RWPE2 (cell line): Measurements from ENCODE around the gene RECQL.

Source experiments
- ATAC-seq: fragments of 200-7000 bp; cut with Tn5 transposase; 3 replicates; pipeline ENCODE4 v1.9.1; 2021; ENCODE audit warnings: low read depth
- DNase-seq: peaks from one replicate; pipeline ENCODE4 v3.0.0-alpha.2; 2020; ENCODE audit warnings: low spot score
- H3K27ac ChIP-seq: fragments of 450-650 bp; 2 replicates; pipeline ENCODE4 v1.5.1; 2017; ENCODE audit warnings: mild to moderate bottlenecking; ENCODE audit not compliant: poor library complexity, severe bottlenecking
- H3K27me3 ChIP-seq: fragments of 250-450 bp; sonication (Bioruptor Pico); 2 replicates; pipeline ENCODE4 v1.5.1; 2021; ENCODE audit warnings: mild to moderate bottlenecking, moderate library complexity; ENCODE audit not compliant: insufficient read depth, poor library complexity, severe bottlenecking
- H3K36me3 ChIP-seq: fragments of 250-450 bp; sonication (Bioruptor Pico); 2 replicates; pipeline ENCODE4 v1.5.1; 2020; ENCODE audit warnings: low read depth, mild to moderate bottlenecking, moderate library complexity
- H3K4me1 ChIP-seq: fragments of 250-450 bp; sonication (Bioruptor Pico); 2 replicates; pipeline ENCODE4 v1.5.1; 2021; ENCODE audit warnings: mild to moderate bottlenecking, moderate library complexity; ENCODE audit not compliant: insufficient read depth, poor library complexity, severe bottlenecking
- H3K4me3 ChIP-seq: fragments of 250-450 bp; sonication (Bioruptor Pico); 2 replicates; pipeline ENCODE4 v1.5.1; 2021; ENCODE audit warnings: mild to moderate bottlenecking, moderate library complexity; ENCODE audit not compliant: severe bottlenecking
- H3K9me3 ChIP-seq: fragments of 250-450 bp; sonication (Bioruptor Pico); 2 replicates; pipeline ENCODE4 v1.5.1; 2021; ENCODE audit warnings: mild to moderate bottlenecking, moderate library complexity; ENCODE audit not compliant: severe bottlenecking
- TF ChIP-seq, protein P1 (sequence below): fragments of 450-650 bp; IDR thresholded peaks from one replicate; pipeline ENCODE4 v1.5.1; 2017; ENCODE audit warnings: mild to moderate bottlenecking, moderate library complexity; ENCODE audit not compliant: poor library complexity, severe bottlenecking

The RECQL gene

DNA sequence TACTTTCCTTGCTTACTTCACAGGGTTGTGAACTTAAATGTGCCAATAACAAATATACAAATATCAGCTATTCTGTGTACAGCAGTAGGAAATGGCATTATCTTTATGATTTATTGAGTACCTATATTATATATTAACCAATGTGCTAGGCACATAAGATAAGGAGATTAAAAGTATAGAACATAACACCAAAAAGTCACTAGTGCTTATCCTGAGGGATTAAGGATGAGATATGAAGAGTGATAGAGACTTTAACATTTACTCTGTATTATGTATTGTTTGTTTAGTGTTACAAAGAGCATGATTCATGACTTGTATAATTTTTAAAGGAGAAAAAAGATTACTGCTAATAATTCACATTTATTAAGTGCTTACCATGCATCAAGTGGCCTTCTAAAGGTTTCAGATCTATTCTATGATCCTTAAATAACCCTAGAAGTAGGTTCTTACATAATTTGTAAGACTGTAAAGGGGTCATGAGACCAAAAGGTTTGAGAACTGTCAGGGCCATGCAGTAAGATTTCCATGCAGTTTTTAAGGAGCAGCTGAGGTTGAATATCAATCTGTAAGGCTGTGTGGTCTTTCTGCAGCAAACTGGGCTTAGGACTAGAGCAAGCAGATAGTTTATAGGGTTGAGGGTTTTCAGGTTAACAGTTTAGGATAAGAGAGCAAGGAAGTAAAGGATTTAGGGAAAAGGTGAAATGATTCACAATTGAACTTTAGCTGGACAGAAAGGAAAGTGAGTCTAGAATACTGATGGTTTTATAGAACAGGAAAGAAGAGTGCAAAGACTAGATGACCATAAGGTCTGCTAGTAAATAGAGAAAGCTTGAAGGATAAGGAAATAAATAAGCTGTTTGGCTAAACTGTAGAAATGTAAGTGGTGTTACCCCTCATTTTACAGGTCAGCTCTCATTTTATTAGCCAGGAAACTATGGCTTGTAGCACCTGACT, 57.0 kb downstream of the RECQL start:
- ATAC-seq, result no peak
- H3K27ac ChIP-seq, result no peak overlapping the region
- peaks cover 6% of the 10 kb centered on the region for H3K36me3 ChIP-seq
- no peak overlapping the region for H3K4me3 ChIP-seq
- no peak for DNase-seq
- no peaks in the 10 kb centered on the region for H3K27me3 ChIP-seq
- TF ChIP-seq, protein P1, sequence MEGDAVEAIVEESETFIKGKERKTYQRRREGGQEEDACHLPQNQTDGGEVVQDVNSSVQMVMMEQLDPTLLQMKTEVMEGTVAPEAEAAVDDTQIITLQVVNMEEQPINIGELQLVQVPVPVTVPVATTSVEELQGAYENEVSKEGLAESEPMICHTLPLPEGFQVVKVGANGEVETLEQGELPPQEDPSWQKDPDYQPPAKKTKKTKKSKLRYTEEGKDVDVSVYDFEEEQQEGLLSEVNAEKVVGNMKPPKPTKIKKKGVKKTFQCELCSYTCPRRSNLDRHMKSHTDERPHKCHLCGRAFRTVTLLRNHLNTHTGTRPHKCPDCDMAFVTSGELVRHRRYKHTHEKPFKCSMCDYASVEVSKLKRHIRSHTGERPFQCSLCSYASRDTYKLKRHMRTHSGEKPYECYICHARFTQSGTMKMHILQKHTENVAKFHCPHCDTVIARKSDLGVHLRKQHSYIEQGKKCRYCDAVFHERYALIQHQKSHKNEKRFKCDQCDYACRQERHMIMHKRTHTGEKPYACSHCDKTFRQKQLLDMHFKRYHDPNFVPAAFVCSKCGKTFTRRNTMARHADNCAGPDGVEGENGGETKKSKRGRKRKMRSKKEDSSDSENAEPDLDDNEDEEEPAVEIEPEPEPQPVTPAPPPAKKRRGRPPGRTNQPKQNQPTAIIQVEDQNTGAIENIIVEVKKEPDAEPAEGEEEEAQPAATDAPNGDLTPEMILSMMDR, result no peak
- H3K9me3 ChIP-seq, result no peaks in the 10 kb centered on the region
- no peaks in the 10 kb centered on the region for H3K4me1 ChIP-seq

DNA sequence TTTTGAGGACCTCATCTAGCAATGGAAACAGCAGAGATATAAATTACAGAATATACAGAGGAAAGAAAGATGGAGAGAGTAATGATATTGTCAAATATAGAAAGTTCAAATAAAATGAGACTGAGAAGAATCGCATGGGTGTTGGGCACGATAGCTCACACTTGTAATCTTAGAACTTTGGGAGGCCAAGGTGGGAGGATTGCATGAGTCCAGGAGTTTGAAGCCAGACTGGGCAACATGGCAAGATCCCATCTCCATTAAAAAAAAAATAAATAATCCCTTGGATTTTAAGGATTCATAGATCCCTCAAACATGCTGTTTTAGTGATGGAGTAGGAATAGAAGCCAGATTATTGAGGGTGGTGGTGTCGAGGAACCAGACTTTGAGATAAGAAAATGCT, 62.1 kb downstream of the RECQL start:
- Histone ChIP-seq H3K9me3 (no peaks in the 10 kb centered on the region), H3K4me1 (no peaks in the 10 kb centered on the region), H3K27me3 (no peaks in the 10 kb centered on the region), H3K4me3 (no peak overlapping the region), H3K36me3 (peaks cover 6% of the 10 kb centered on the region), H3K27ac (no peak overlapping the region)
- TF ChIP-seq, protein P1, result no peak
- DNase-seq (no peak), ATAC-seq (no peak)

DNA sequence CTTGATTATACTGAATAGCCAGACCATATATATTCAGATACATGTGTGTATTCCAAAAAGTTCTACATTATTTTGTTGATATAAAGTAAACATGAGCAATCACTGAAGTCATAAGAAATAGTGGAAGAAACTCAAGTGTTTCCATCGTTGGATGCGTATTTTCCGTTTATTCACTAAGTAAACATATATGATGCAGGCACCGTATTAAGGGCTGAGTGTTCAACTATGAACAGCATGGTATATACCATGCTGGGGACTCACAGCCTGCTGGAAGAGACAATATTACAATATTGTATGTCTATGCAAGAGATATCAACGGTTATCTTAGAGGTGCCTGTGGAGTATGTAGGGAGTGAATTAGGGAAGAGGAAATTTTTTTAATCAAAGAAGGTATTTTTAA, 62.8 kb downstream of the RECQL start:
- ATAC-seq, result no peak
- TF ChIP-seq, protein P1, result no peak
- no peak for DNase-seq
- Histone ChIP-seq H3K27ac (no peak overlapping the region), H3K36me3 (peaks cover 6% of the 10 kb centered on the region), H3K4me1 (no peaks in the 10 kb centered on the region), H3K4me3 (peak overlapping the region; percentile 58), H3K27me3 (no peaks in the 10 kb centered on the region), H3K9me3 (no peaks in the 10 kb centered on the region)

DNA sequence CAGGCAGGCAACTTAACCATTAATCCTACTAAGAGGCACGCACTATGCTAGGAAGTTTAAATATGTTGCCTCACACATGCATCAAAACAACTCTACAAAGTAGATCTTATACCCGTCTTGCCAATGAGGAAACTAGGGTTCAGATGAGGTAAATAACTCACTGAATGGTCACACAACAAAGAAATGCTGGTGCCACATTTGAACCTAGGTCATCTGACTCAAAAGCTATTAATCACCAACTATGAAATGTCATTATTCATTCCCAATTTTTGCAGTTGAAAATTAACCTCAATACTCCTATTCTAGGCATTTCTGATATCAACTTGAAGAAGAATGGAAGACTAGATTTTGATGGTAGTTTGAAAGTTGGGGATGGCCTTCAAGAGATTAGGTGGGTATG, 66.7 kb downstream of the RECQL start:
- Histone ChIP-seq H3K36me3 (no peaks in the 10 kb centered on the region), H3K4me1 (no peaks in the 10 kb centered on the region), H3K9me3 (no peaks in the 10 kb centered on the region), H3K27ac (no peak overlapping the region), H3K4me3 (no peak overlapping the region), H3K27me3 (no peaks in the 10 kb centered on the region)
- ATAC-seq (no peak), DNase-seq (no peak)
- TF ChIP-seq, protein P1, result no peak

DNA sequence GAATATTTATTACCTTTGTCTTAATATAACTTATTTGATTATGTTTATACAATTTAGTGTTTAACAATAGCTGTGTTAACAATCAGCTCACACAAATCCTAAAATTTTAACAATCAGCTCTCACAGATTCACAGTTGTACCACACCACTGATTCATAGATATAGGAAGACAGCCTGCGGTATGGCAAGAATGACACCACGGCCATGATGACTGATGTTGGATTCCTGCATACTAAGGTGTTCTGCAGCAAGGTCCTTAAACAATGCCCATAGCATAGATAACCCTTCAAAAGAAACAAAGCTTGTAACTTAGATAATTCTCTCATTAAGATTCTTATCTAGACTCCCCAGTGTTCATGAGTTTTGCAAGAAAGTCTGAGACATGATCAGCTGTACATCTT, 67.9 kb downstream of the RECQL start:
- H3K9me3 ChIP-seq, result no peaks in the 10 kb centered on the region

More for the DNA sequence above, 67.9 kb downstream of the RECQL start:
- no peaks in the 10 kb centered on the region for H3K4me1 ChIP-seq
- no peak for DNase-seq
- H3K27me3 ChIP-seq, result no peaks in the 10 kb centered on the region
- TF ChIP-seq, protein P1, result no peak
- H3K27ac ChIP-seq, result no peak overlapping the region
- no peak for ATAC-seq
- no peak overlapping the region for H3K4me3 ChIP-seq
- H3K36me3 ChIP-seq, result no peaks in the 10 kb centered on the region
